Endometrial microvascular endothelial cells (primary cell): ENCODE measurements around the gene KCNH1. TPM values are rescaled to one million over a fixed set of nuclear protein-coding genes. Genes with fewer than 3 reads are reported as not detected.

Source experiments
- in situ Hi-C: cut with HindIII; loops from 2 replicates; pipeline ENCODE4 v1.10.0; 2017; ENCODE audit warnings: low sequenced_read_pairs, low pct_unique_long_range_greater_than_20kb; ENCODE audit errors: inconsistent ontology term
- total RNA-seq: library from RNA; depleted of rRNA; stranded (reverse); fragments of >200 nt; gene quantifications from one replicate; pipeline ENCODE4 v1.2.3, GENCODE V29; 2015; ENCODE audit errors: inconsistent ontology term

The KCNH1 gene
- total RNA-seq, 1 donor from 2014 or later, result not detected

- in situ Hi-C loops, result no loop called here
Measured at GRCh38 chr1:210792250-210793102, 341.5 kb downstream of the KCNH1 start.

GRCh38 chr1:210790196-210790595, 343.8 kb downstream of the KCNH1 start:
- in situ Hi-C loops, result no loop called here

DNA sequence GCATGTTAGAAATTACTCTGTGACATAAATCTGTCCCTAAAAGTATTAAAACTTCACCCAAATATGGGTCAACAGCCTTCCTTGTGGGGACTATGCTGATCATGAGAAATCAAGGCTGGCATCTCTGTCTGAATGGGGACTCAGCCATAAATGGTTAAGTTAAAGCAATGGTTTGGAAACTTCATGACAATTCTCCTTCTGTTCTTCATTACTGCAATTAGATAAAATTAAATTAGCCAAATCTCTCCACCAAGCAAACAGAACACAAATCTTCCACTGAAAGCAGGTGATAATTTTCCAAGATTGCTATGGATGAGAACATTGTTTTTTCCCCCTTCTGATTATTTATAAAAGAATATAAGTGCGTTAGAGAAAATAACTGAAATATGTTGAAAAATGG, 346.1 kb downstream of the KCNH1 start:
- in situ Hi-C loops, result no loop called here

DNA sequence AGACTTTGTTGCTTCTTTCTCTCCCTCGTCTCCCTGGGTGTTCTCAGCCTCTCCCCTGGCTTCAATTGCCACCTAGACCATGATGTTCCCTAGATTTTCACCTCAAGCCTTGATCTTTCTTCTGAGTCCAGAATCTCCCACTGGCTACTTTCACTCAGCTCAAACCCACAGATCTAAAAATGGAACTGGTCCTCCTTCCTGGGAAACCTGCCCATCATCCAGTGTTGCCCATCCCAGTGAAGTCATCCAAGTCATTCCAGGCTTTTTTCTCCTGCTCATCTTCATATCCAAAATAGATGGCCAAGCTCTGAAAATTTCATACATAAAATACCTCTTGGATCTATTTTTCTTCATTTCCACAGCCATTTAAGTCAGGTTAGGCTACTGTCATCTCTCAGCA, 347.4 kb downstream of the KCNH1 start:
- in situ Hi-C loops, result no loop called here

DNA sequence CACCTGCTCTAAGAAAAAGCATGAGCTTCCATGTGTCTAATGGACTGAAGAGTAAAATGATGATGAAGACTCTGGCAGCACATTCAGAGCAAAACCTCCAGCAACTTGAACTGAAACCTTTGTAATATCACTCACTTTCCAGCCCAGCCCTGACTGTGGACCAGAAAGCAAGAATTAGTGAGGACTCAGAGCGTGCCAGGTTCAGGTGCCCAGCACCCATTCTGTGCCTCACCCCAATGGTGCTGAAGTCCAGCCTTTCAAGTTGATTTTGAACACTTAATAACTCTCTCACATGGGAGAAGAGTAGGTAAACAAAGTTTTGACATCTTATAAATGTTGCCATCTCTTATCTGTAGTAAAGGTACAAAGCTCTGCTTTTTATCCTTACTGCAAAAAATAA, 350.0 kb downstream of the KCNH1 start:
- in situ Hi-C loops, result no loop called here

GRCh38 chr1:210781652-210782051, 352.3 kb downstream of the KCNH1 start:
- in situ Hi-C loops, result no loop called here

DNA sequence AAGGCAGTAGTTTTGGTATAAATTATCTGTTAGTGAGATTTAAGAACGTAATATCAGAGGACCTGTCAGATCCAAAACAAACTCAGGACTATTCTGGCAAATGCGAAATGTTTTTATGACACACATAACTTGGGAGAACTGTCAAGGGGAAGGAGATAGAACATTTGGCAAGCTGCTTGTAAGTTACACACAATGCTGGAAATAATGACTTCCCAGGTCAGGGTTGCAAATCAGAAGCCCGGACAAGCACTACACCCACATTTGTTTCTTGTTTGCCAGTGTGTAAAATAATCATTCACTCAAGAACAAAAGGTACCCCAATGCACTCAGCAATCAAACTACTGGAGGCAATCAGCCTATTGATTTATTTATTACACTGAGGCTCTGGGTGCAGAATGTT, 354.7 kb downstream of the KCNH1 start:
- in situ Hi-C loops, result no loop called here

DNA sequence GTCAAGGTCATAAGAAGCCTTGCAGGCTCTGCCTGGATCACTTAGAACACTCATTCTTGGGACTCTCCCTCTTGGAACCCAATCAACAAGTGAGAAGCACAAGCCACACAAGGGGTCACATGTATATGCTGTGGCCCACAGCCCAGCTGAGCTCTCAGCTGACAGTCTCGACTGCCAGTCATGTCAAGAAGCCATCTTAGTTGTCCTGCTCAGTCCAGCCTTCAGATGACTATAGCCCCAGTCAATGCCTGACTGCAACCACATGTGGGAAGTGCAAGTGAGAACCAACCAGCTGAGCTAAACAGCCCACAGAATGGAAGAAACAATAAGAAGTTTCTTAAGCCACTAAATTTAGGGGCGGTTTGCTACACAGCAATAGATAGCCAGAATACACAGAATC, 356.0 kb downstream of the KCNH1 start:
- in situ Hi-C loops, result no loop called here

GRCh38 chr1:210776712-210777111, 357.2 kb downstream of the KCNH1 start:
- in situ Hi-C loops, result no loop called here

DNA sequence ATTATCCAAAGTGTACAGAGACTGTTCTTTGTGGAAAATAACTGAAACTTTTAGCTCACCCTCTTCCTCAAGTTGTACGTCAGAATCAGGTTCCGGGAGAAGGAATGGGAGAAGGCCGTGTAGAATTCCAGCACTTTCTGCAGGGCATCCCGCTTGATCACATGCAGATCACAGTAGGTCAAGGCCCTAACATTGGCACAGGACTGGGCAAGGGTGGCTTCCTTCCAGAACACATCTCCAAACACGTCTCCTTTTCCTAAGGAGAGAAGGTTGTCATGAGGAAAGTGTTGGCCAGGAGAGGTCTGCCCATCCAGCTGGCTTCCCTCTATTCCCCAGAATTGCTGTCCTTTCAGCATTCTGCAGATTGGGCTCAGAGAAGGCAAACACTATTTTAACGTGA, 358.7 kb downstream of the KCNH1 start:
- in situ Hi-C loops, result no loop called here

GRCh38 chr1:210773450-210773849, 360.5 kb downstream of the KCNH1 start:
- in situ Hi-C loops, result no loop called here

DNA sequence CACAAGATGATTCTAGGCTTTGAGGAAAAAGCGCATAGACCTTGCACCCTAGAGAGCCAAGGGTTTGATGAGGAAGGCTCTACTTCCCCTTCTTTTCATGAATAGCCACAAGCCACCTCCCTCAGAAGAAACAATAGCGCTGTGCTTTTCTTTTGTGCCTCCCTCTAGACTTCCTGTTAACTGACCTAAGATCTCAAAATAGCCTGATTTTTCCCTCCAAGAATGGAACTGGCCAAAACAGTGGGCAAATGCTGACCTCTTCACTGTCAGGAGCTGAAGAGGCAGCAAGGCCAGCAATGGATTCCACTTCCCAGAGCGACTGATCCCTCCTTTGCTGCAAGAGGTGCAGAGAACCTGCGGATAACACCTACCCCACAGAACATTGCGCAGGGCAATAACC, 362.8 kb downstream of the KCNH1 start:
- in situ Hi-C loops, result no loop called here

DNA sequence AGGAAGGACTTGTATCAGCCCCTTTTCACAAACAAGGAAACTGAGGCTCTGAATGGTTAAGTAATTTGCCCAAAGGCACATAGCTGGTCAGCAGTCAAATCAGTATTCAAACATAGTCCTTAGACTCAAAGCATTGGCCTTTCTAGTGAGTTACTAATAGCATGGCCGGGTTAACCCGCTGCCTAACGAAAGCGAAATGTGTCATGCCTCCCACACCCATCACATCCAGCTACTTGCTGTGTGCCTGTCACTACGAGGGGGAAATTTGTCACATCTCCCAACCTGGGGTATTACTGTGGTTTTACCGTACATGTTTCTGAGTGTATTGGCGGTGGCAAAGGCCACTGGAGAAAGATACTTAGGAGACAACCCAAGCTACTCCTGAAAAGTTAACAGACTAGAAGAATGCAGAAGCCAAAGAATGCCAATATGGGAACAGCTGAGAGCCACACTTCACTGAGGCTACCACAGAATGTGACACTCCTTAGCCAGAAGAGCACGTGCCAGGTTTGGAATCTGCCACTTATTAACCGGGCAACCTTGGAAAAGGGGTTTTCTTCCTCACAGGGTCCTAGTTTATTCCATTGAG, 363.5 kb downstream of the KCNH1 start:
- in situ Hi-C loops, result no loop called here

- in situ Hi-C loops, result no loop called here
Measured at GRCh38 chr1:210769473-210769872, 364.5 kb downstream of the KCNH1 start.

GRCh38 chr1:210764536-210764935, 369.4 kb downstream of the KCNH1 start:
- in situ Hi-C loops, result no loop called here

DNA sequence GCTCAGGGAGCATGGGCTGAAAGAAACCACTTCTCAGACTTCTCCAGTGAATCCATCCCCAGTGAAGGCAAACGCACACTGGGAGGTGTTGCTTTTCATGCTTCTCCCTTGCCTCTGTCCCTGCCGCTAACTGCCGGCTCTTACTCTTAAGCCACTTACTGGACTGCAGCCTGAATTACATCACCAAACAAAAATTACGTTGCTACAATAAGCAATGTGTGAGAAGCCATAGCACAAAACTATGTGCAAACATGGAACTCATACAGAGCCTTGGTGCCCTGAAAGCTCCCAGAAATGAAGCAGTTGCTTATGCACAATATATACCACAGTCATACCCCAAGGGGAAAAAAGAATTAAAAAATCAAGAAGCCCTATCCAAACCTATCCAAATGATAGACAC, 375.2 kb downstream of the KCNH1 start:
- in situ Hi-C loops, result no loop called here

DNA sequence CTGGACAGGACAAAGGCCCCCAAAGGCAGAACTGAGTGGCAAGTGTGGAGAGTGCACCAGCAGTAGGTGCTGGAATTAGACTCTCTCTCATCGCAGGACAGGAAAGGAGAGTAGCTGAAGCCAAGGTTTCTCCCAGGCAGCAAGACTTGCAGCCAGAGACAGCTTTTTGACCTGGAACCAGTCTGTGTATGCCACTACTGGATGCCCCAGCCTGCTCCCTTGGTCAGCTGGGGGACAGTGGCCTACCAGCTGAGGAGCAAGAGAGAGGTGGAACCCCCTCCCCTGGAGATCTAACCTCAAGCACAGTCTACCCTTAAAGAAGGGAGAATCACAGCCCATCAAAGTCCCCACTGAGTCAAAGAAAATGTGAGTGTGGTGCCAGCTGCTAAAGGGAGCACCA, 375.7 kb downstream of the KCNH1 start:
- in situ Hi-C loops, result no loop called here

DNA sequence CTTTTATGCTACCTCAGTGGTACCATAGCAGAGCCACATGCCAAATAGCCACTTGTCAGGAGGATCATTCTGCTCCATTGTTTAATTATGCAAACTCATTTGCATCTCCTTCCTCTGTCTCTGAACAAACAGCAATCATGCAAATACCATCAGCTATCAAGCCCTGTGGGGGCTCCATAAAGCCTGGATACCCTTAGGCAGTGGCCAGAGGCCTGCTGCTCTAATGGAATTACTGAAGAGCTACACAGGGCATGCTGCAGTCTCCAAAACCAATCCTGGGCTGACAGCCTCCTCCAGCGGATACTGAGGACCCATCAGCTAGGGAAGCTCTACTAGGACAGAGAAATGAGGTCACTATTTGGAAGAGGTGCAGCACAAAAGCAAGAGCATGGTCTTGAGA, 376.3 kb downstream of the KCNH1 start:
- in situ Hi-C loops, result no loop called here

- in situ Hi-C loops, result no loop called here
Measured at GRCh38 chr1:210755991-210756659, 377.8 kb downstream of the KCNH1 start.
